Hepatic stellate cell (primary cell): ENCODE results near the gene AHDC1.

Experiments
- DNase-seq: peaks from one replicate; pipeline ENCODE4 v3.0.0; 2011; ENCODE audit warnings: low spot score

Gene AHDC1

GRCh38 chr1:27527223-27527889, 76.6 kb downstream of the AHDC1 start:
- DNase-seq: peak; percentile 63

DNA sequence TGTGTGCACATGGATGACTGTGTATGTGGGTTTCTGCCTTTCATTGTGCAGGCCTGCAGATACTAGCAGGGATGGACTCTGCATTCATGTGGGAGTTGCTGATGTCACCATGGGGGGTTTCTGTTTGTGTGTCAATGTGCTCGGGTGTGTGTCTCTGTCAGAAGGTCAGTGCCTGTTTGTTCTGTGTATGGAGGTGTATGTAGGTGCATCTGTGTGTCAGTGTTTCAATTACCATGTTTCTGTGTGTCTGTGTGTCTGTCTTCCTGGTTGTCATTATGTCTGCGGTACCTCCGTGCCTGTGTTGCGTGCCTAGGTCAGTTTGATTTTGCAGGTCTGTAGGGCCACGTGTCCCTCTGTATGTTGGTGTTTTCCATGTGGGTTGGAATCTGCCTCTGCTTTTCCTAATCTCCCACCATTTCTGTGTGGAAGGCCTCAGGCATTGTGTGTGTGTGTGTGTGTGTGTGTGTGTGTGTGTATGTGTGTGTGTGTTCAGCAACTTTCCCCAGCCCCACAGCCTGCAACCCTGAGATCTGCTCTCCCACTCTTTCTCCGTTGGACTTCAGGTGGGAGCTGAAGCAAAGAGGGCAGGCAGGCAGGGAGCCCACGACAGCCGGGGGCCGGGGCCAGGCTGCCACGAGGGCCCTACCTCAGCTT, 77.2 kb downstream of the AHDC1 start:
- no peak for DNase-seq

DNA sequence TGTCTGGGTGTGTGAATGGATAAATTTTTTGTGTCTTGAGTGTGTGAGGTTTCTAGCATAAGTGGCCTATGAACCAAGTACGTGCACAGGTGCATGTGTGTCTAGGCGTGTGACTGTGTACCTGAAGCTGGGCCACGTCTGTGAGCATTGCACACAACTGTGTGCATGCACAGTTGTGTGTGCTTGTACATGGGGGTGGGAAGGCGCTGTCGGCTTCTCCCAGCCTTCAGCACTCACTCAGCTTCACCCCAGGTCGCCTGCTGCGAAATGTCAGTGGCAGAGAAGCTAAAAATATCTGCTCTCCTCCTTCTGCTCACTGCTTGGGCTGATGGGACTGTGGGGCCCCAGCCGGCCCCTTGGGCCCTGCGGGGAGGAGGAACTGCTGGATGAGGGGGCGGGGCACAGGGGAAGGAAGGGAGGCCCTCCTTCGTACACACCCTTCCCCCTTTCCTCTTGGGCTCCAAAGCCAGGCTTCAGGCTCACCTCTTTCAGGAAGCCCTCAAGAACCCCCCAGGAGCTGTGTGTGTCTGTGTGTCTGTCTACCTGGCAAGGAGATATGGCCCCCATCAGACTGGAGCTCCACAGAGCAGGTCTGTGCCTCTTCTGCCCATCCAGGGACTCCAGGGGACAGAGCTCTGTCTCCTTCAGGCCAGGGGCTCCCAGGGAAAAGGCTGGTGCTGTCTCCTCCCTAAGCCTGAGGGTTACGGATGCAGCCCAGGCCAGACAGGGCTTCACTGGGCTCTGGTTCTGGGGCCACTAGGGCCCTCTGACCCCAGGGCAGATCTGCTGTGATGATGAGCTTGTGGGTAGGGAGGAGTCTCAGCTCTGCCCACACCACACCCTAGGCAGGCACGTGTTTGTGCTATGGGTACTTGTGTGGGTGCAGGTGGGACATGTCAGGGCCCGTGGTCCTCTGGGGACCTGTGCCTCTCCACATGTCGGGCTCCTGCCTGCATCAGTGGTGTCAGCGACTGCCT, 78.4 kb downstream of the AHDC1 start:
- peak; percentile 93 for DNase-seq

DNA sequence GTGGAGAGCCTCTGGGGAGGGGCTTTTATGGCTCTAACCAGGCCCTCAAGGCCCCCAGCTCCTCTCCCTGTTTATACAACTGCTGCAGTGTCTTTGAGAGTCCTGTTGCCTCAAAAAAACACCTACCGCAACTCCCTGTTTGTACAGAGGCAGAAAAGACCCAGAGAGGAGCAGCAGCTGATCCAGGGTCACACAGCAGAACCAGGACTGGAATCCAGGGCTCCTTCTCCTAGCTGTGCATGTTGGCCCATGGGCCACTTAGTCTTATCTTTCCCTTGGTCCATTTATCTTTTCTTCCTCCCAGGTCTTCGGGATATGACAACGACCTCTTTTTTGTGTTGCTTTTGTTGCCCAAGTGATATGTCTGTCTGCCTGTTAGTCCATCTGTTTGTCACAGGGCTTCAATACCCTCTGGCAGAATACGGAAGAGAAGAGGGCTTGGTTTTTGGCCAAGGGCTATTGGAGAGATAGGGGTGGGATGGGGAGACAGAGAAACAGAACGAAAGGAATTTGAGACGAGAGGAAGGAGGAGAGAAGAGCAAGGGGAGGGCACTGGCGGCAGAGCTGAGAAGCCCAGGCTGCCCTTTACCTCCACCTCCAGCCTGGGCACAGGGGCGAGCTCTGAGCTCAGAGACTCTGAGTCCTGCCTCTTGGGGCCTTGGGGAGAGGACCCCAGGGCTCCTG, 80.5 kb downstream of the AHDC1 start:
- DNase-seq: no peak

DNA sequence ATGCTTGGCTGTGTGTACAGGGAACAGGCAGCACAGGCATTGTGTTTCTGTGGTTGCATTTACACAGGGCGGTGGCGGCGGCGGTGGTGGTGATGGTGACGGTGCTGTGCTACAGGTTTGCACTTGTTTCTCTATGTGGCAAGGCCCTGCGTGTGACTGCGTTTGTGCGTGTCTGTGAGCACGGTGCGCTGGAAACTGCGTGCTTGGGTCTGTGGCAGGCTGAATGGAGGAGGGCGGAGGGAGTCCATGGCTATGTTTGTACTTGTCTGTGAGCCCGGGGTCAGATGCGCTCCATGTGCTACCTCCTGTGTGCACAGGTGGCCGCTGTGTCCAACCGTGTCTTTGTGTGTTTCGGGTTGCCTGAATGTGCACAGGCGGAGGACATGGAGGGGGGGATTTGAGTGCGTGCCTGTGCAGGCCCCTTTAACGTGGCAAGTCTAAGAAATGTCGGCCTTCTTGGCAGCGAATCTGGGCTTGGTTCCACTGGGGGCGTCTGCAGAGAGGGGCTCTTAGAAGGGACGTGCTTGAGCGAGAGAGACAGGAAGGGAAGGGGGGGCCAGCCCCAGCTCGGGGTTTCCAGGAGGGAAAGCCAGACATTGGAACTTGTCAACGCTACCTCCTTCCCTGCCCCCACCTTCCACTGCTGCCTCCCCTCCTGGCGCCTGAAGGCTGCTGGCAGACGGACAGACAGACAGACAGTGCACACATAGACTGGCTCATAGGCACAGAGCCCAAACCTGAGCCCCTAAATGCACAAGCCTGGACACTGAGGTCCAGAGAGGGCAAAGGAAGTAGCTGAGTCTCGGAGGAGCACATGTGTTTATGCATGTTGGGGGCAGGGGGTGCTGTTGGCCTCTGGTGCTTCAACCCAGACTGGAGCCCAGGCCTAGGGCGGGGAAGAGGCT, 81.3 kb downstream of the AHDC1 start:
- no peak for DNase-seq

- no peak for DNase-seq
These were observed 82.0 kb downstream of the AHDC1 start for GRCh38 chr1:27521861-27522431.

DNA sequence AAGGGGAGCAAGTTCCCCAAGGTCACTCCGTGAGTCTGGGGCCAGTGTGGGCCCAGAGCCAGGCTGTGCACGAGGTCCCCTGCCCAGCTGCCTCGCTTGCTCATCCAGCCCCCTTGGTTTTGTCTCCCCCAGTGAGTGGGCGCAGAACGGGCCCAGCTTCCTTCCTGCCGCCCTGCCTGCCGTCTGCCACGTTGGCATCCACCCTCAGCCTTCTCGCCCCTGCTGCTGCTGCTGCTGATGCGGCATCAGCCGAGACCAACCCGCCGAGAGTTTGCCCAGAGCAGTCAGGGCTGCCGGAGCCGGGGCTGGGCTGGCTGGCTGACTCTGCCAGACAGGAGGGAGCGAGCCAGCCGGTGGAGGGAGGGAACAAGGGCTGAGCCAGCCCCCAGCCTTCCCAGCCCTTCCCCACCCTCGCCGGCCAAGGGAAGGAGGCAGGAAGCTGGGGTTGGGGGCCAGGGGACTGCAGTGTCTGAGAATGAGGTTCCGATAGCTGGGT, 82.6 kb downstream of the AHDC1 start:
- DNase-seq: no peak

- no peak for DNase-seq
These were observed 83.3 kb downstream of the AHDC1 start for GRCh38 chr1:27520651-27521050.

GRCh38 chr1:27519331-27520258, 84.3 kb downstream of the AHDC1 start:
- DNase-seq: no peak

GRCh38 chr1:27518808-27519207, 85.1 kb downstream of the AHDC1 start:
- no peak for DNase-seq

GRCh38 chr1:27517907-27518718, 85.8 kb downstream of the AHDC1 start:
- DNase-seq: no peak

- DNase-seq: no peak
These were observed 86.6 kb downstream of the AHDC1 start for GRCh38 chr1:27517301-27517700.

DNA sequence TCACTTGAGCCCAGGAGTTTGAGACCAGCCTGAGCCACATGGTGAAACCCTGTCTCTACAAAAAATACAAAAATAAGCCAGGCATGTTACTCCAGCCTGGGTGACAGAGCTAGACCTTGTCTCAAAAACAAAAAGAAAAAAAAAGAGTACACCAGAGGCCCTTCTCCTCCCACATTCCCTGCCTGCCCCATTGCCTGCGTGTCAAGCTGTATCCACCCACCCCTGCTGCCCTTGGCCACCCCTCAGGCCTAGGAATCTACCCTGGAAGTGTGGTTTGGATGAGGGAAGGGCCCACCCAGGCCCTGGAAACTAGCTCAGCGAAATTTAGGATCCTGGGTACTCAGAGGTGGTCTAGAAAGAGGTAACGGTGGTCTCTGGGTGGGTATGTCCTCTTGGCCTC, 88.3 kb downstream of the AHDC1 start:
- no peak for DNase-seq

DNA sequence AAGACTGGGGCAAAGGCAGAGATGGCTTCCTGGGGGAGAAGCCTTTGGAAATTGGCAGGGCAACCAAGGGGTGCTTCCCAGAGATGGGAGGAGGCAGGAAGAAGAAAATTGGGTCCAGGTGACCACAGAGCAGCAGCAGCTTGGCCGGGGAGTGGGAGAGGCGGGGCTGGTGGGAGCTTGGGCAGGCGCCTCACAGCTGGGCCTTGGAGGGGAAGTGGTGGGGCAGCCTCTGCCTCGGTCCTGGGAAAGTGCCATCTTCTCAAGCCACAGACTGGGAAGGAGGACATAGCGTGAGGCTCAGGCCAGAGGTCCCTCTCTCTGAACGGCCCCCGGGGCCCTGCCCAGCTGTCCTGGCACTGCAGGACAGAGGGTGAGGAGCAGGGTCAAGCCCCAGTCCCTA, 90.0 kb downstream of the AHDC1 start:
- no peak for DNase-seq

- no peak for DNase-seq
These were observed 90.4 kb downstream of the AHDC1 start for GRCh38 chr1:27513528-27513927.

GRCh38 chr1:27509127-27510080, 94.5 kb downstream of the AHDC1 start:
- DNase-seq: no peak

DNA sequence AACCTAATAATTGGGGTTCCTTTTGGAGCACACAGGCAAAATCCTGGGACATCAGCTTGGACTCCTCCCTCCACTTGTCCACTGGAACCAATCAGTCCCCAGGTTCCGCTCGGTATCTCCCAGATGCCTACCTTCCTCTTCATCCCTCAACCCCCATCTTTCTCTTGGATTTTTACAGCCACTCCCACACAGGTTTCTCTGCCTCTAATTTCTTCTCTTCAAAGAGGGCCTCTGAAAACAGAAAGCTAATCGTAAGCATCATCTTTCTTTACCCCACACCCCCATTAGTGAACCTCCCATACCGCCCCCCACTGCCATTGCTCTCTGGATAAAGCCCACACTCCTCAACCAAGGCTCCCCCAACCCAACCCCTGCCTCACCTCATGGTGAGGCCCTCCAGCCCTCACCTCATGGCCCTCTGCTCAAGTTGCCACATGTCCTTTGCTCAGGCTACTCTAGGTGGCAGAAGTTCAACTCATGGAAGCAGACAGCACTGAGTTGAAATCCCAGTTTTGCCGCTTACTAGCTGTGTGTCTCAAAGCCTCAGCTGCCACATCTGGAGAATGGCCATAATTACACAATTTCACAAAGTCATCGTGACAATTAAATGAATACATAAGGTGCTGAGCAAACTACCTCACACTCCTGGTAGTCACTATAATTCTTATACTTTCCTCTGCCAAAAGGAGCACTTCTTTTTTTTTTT, 95.8 kb downstream of the AHDC1 start:
- DNase-seq: no peak
